Medulla oblongata (tissue), 1 donor: Measurements from ENCODE around the gene SLC39A5.
A peak's percentile ranks its signal among the peaks of the same experiment; 100 is the strongest.
"Not testable (repeated sequence)": the region's sequence is repeated elsewhere in the genome, so short reads cannot be mapped to it uniquely, and the experiment has no call there.

Source experiments
- DNase-seq: peaks from one replicate; pipeline ENCODE4 v3.0.0-alpha.2; 2015; ENCODE audit errors: extremely low spot score

SLC39A5 gene

GRCh38 chr12:56244494-56244893 is 14.6 kb downstream of the SLC39A5 start:
- DNase-seq = no peak

- DNase-seq = no peak
These were observed 18.1 kb downstream of the SLC39A5 start for GRCh38 chr12:56247923-56248322.

- no peak for DNase-seq
These were observed 18.9 kb downstream of the SLC39A5 start for GRCh38 chr12:56248711-56249110.

- no peak for DNase-seq
These were observed 22.8 kb downstream of the SLC39A5 start for GRCh38 chr12:56252649-56253048.

GRCh38 chr12:56253091-56253490 is 23.2 kb downstream of the SLC39A5 start:
- DNase-seq = no peak

GRCh38 chr12:56255671-56256070 is 25.8 kb downstream of the SLC39A5 start:
- no peak for DNase-seq

GRCh38 chr12:56256326-56256960 is 26.6 kb downstream of the SLC39A5 start:
- DNase-seq = no peak

- no peak for DNase-seq
These were observed 27.2 kb downstream of the SLC39A5 start for GRCh38 chr12:56257071-56257470.

- no peak for DNase-seq
These were observed 27.7 kb downstream of the SLC39A5 start for GRCh38 chr12:56257491-56258067.

GRCh38 chr12:56258068-56258819 is 28.4 kb downstream of the SLC39A5 start, which contains the start of gene ANKRD52:
Gene ANKRD52, minus strand, starts transcription at chr12:56258384. Its CDS starts 115 bp downstream, at chr12:56258269.
- peak; percentile 76 for DNase-seq

GRCh38 chr12:56258820-56259183 is 29.0 kb downstream of the SLC39A5 start:
- DNase-seq = no peak

GRCh38 chr12:56260380-56260779 is 30.5 kb downstream of the SLC39A5 start:
- DNase-seq = no peak

GRCh38 chr12:56260921-56261320 is 31.1 kb downstream of the SLC39A5 start:
- no peak for DNase-seq

GRCh38 chr12:56261503-56262232 is 31.8 kb downstream of the SLC39A5 start:
- no peak for DNase-seq

- DNase-seq = not testable (repeated sequence)
These were observed 33.1 kb downstream of the SLC39A5 start for GRCh38 chr12:56262955-56263354.

- not testable (repeated sequence) for DNase-seq
These were observed 36.3 kb downstream of the SLC39A5 start for GRCh38 chr12:56266068-56266692.

- DNase-seq = peak; percentile 94
These were observed 37.0 kb downstream of the SLC39A5 start, which contains the start of gene COQ10A for GRCh38 chr12:56266693-56267442. Gene COQ10A, plus strand, starts transcription at chr12:56266942. Its CDS starts 177 bp downstream, at chr12:56267119.

GRCh38 chr12:56267443-56268071 is 37.7 kb downstream of the SLC39A5 start:
- peak; percentile 31 for DNase-seq

GRCh38 chr12:56271031-56271430 is 41.2 kb downstream of the SLC39A5 start:
- DNase-seq = no peak

- not testable (repeated sequence) for DNase-seq
These were observed 42.6 kb downstream of the SLC39A5 start for GRCh38 chr12:56272468-56272867.
